Stimulated activated naive CD8-positive, alpha-beta T cell treated with anti-CD3 and anti-CD28 coated beads, Interleukin-15, Interleukin-2, amounts not matched to agents 100 ng/mL and 50 ng/mL, for 24 hours (primary cell): ENCODE data around the gene ABCC2.
"Not testable (repeated sequence)": the region's sequence is repeated elsewhere in the genome, so short reads cannot be mapped to it uniquely, and the experiment has no call there.

Experiments
- H3K27ac Mint-ChIP-seq: one replicate; pipeline ENCODE4 v1.8.0; 2021; ENCODE audit warnings: mild to moderate bottlenecking, mixed read lengths
- H3K27me3 Mint-ChIP-seq: one replicate; pipeline ENCODE4 v1.8.0; 2021; ENCODE audit warnings: mixed read lengths
- H3K36me3 Mint-ChIP-seq: one replicate; pipeline ENCODE4 v1.8.0; 2021; ENCODE audit warnings: low read depth, mixed read lengths
- H3K4me1 Mint-ChIP-seq: one replicate; pipeline ENCODE4 v1.8.0; 2021; ENCODE audit warnings: low read depth, mixed read lengths
- H3K4me3 Mint-ChIP-seq: one replicate; pipeline ENCODE4 v1.8.0; 2021; ENCODE audit warnings: mild to moderate bottlenecking, mixed read lengths
- H3K9me3 Mint-ChIP-seq: one replicate; pipeline ENCODE4 v1.8.0; 2021; ENCODE audit warnings: mixed read lengths

ABCC2 gene

GRCh38 chr10:99849536-99849935 is 67.1 kb downstream of the ABCC2 start:
- H3K27ac Mint-ChIP-seq: no peak overlapping the region
- peaks cover 5% of the 10 kb centered on the region for H3K36me3 Mint-ChIP-seq
- H3K4me3 Mint-ChIP-seq: no peak overlapping the region
- H3K9me3 Mint-ChIP-seq: no peaks in the 10 kb centered on the region
- no peaks in the 10 kb centered on the region for H3K27me3 Mint-ChIP-seq
- H3K4me1 Mint-ChIP-seq: peaks cover 4% of the 10 kb centered on the region

GRCh38 chr10:99850021-99850766 is 67.8 kb downstream of the ABCC2 start:
- Mint-ChIP-seq H3K36me3 (peaks cover 5% of the 10 kb centered on the region), H3K27me3 (no peaks in the 10 kb centered on the region), H3K9me3 (no peaks in the 10 kb centered on the region), H3K27ac (no peak overlapping the region), H3K4me1 (peaks cover 4% of the 10 kb centered on the region), H3K4me3 (no peak overlapping the region)

GRCh38 chr10:99850767-99851340 is 68.4 kb downstream of the ABCC2 start:
- H3K9me3 Mint-ChIP-seq: no peaks in the 10 kb centered on the region
- H3K4me3 Mint-ChIP-seq: no peak overlapping the region
- peaks cover 5% of the 10 kb centered on the region for H3K36me3 Mint-ChIP-seq
- peaks cover 4% of the 10 kb centered on the region for H3K4me1 Mint-ChIP-seq
- H3K27me3 Mint-ChIP-seq: no peaks in the 10 kb centered on the region
- H3K27ac Mint-ChIP-seq: no peak overlapping the region

- Mint-ChIP-seq H3K4me1 (no peaks in the 10 kb centered on the region), H3K36me3 (peaks cover 5% of the 10 kb centered on the region), H3K27me3 (no peaks in the 10 kb centered on the region), H3K4me3 (no peak overlapping the region), H3K27ac (no peak overlapping the region), H3K9me3 (no peaks in the 10 kb centered on the region)
Measured at GRCh38 chr10:99851825-99852224, 69.4 kb downstream of the ABCC2 start.

GRCh38 chr10:99852481-99853213 is 70.2 kb downstream of the ABCC2 start:
- Mint-ChIP-seq H3K4me1 (no peaks in the 10 kb centered on the region), H3K4me3 (no peak overlapping the region), H3K9me3 (no peaks in the 10 kb centered on the region), H3K27ac (no peak overlapping the region), H3K36me3 (peaks cover 5% of the 10 kb centered on the region), H3K27me3 (peaks cover under 1% of the 10 kb centered on the region)

- peaks cover 4% of the 10 kb centered on the region for H3K27me3 Mint-ChIP-seq
- H3K4me1 Mint-ChIP-seq: no peaks in the 10 kb centered on the region
- no peaks in the 10 kb centered on the region for H3K9me3 Mint-ChIP-seq
- no peak overlapping the region for H3K27ac Mint-ChIP-seq
- peaks cover 5% of the 10 kb centered on the region for H3K36me3 Mint-ChIP-seq
- no peak overlapping the region for H3K4me3 Mint-ChIP-seq
Measured at GRCh38 chr10:99853655-99854054, 71.2 kb downstream of the ABCC2 start.

- H3K4me3 Mint-ChIP-seq: no peak overlapping the region
Measured at GRCh38 chr10:99854860-99855259, 72.4 kb downstream of the ABCC2 start.

GRCh38 chr10:99855479-99856071 is 73.1 kb downstream of the ABCC2 start:
- Mint-ChIP-seq H3K36me3 (peaks cover 5% of the 10 kb centered on the region), H3K4me1 (no peaks in the 10 kb centered on the region), H3K4me3 (no peak overlapping the region), H3K27ac (no peak overlapping the region), H3K9me3 (no peaks in the 10 kb centered on the region), H3K27me3 (peaks cover 16% of the 10 kb centered on the region)

More at GRCh38 chr10:99854860-99855259, 72.4 kb downstream of the ABCC2 start:
- no peaks in the 10 kb centered on the region for H3K9me3 Mint-ChIP-seq
- no peaks in the 10 kb centered on the region for H3K4me1 Mint-ChIP-seq
- H3K36me3 Mint-ChIP-seq: peaks cover 5% of the 10 kb centered on the region
- peaks cover 12% of the 10 kb centered on the region for H3K27me3 Mint-ChIP-seq
- H3K27ac Mint-ChIP-seq: no peak overlapping the region

GRCh38 chr10:99858849-99859248 is 76.4 kb downstream of the ABCC2 start:
- H3K4me1 Mint-ChIP-seq: no peaks in the 10 kb centered on the region
- no peaks in the 10 kb centered on the region for H3K36me3 Mint-ChIP-seq
- peaks cover 26% of the 10 kb centered on the region for H3K27me3 Mint-ChIP-seq
- H3K27ac Mint-ChIP-seq: no peak overlapping the region
- H3K4me3 Mint-ChIP-seq: no peak overlapping the region
- no peaks in the 10 kb centered on the region for H3K9me3 Mint-ChIP-seq

- Mint-ChIP-seq H3K36me3 (no peaks in the 10 kb centered on the region), H3K4me1 (no peaks in the 10 kb centered on the region), H3K27me3 (peaks cover 33% of the 10 kb centered on the region), H3K9me3 (no peaks in the 10 kb centered on the region), H3K27ac (no peak overlapping the region), H3K4me3 (no peak overlapping the region)
Measured at GRCh38 chr10:99859585-99859984, 77.1 kb downstream of the ABCC2 start.

- Mint-ChIP-seq H3K9me3 (no peaks in the 10 kb centered on the region), H3K4me3 (no peak overlapping the region), H3K4me1 (no peaks in the 10 kb centered on the region), H3K36me3 (no peaks in the 10 kb centered on the region), H3K27me3 (peaks cover 39% of the 10 kb centered on the region), H3K27ac (no peak overlapping the region)
Measured at GRCh38 chr10:99860466-99860865, 78.0 kb downstream of the ABCC2 start.

GRCh38 chr10:99863535-99864240 is 81.2 kb downstream of the ABCC2 start:
- Mint-ChIP-seq H3K9me3 (peaks cover 17% of the 10 kb centered on the region), H3K36me3 (peaks cover 11% of the 10 kb centered on the region), H3K27me3 (peaks cover 64% of the 10 kb centered on the region)
- H3K4me1 Mint-ChIP-seq, H3K27ac Mint-ChIP-seq, H3K4me3 Mint-ChIP-seq: not testable (repeated sequence)

- H3K4me3 Mint-ChIP-seq, H3K27ac Mint-ChIP-seq: not testable (repeated sequence)
- Mint-ChIP-seq H3K36me3 (peaks cover 11% of the 10 kb centered on the region), H3K4me1 (peaks cover 24% of the 10 kb centered on the region), H3K27me3 (peaks cover 77% of the 10 kb centered on the region), H3K9me3 (peaks cover 17% of the 10 kb centered on the region)
Measured at GRCh38 chr10:99867250-99867649, 84.8 kb downstream of the ABCC2 start.

- Mint-ChIP-seq H3K4me1 (peaks cover 24% of the 10 kb centered on the region), H3K27ac (no peak overlapping the region), H3K4me3 (no peak overlapping the region), H3K36me3 (peaks cover 11% of the 10 kb centered on the region), H3K27me3 (peaks cover 83% of the 10 kb centered on the region), H3K9me3 (peaks cover 17% of the 10 kb centered on the region)
Measured at GRCh38 chr10:99869581-99870122, 87.2 kb downstream of the ABCC2 start.
